ENCODE data around the gene SMAD1.
"Not testable (repeated sequence)": the region's sequence is repeated elsewhere in the genome, so short reads cannot be mapped to it uniquely, and the experiment has no call there.

DNA sequence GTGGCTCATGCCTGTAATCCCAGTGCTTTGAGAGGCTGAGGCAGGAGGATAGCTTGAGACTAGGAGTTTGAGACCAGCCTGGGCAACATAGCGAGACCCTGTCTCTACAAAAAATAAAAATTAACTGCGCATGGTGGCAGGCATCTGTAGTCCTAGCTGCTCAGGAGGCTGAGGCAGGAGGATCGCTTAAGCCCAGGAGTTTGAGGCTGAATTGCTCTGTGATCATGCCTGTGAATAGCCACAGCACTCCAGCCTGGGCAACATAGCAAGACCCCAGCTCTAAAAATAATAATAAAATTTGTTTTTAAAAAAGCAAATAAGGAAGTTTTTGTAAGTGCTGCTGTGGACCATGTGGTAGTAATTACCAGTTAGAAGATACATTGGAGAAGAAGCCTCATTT, 51.8 kb downstream of the SMAD1 start:
- TF ChIP-seq CTCF (optimal IDR thresholded peaks at IDR 0.05 in 1 of 3, IDR thresholded peaks at IDR 0.05 in 1 of 3, conservative IDR thresholded peaks at IDR 0.05 in 1 of 3; ENCODE audit: extremely low read depth in 1 of 3, insufficient read depth in 2 of 3, low read length in 3 of 3); EZH2 (IDR thresholded peaks at IDR 0.05; ENCODE audit: low read length): not testable (repeated sequence)

All from keratinocyte (primary cell).